K562 (cell line): ENCODE measurements around the gene CRABP1. TPM values are rescaled to one million over a fixed set of nuclear protein-coding genes. Genes with fewer than 3 reads are reported as not detected.

Source experiments
- BRD4 ChIP-seq: fragments of 200-600 bp; sonication (generic); IDR thresholded peaks from 2 replicates; pipeline ENCODE4 v1.6.1; 2017; ENCODE audit warnings: inconsistent platforms
- HDAC1 ChIP-seq, 2 experiments: fragments of 450-650 bp; IDR thresholded peaks; 2 replicates each; pipeline ENCODE4 v1.6.1; 2016 to 2017; ENCODE audit warnings: inconsistent platforms in 1 of 2, mild to moderate bottlenecking in 1 of 2, moderate library complexity in 1 of 2
- MBD1 ChIP-seq: fragments of 250-450 bp; sonication (Bioruptor Pico); IDR thresholded peaks from 2 replicates; pipeline ENCODE4 v1.8.0; 2022; ENCODE audit warnings: inconsistent platforms
- MITF ChIP-seq: IDR thresholded peaks from 2 replicates; pipeline ENCODE4 v1.6.1; 2014; ENCODE audit warnings: antibody characterized with exemption
- MLLT1 ChIP-seq, 2 experiments: fragments of 450-650 bp; IDR thresholded peaks; 2 replicates each; pipeline ENCODE4 v1.6.1; 2016
- POU5F1 ChIP-seq: fragments of 150-350 bp; IDR thresholded peaks from 2 replicates; pipeline ENCODE4 v1.6.1; 2014; ENCODE audit warnings: borderline replicate concordance, low read length, low read depth, mild to moderate bottlenecking; ENCODE audit not compliant: partially characterized antibody
- RBBP5 ChIP-seq: fragments of 200-600 bp; sonication (generic); IDR thresholded peaks from 2 replicates; pipeline ENCODE4 v1.6.1; 2012; ENCODE audit warnings: borderline replicate concordance, mild to moderate bottlenecking, low read length, control low read depth, inconsistent platforms; ENCODE audit not compliant: insufficient read depth, poor library complexity, severe bottlenecking
- RFX7 ChIP-seq: fragments of 250-450 bp; sonication (Bioruptor Pico); IDR thresholded peaks from 2 replicates; pipeline ENCODE4 v1.5.1; 2021; ENCODE audit warnings: mild to moderate bottlenecking
- TAF15 ChIP-seq: fragments of 200-400 bp; formaldehyde crosslinking; IDR thresholded peaks from 2 replicates; pipeline ENCODE4 v1.6.1; 2017; ENCODE audit warnings: mild to moderate bottlenecking, low read depth, low read length, moderate library complexity
- polyA plus RNA-seq, 8 experiments: library from polyadenylated mRNA; depleted of rRNA in 4 of 8; stranded (reverse) in 5 of 8; unstranded in 3 of 8; fragments of >200 nt; fragmentation: Nextera tagmentation in 2 of 8; fragmentation: Illumina TruSeq in 1 of 8; extraction: Ambion mirVana in 2 of 8; extraction: Trizol in 1 of 8; gene quantifications; 2 replicates each; pipeline versions ENCODE4 v1.2.1 to v1.2.3, GENCODE V29; 2011 to 2014; ENCODE audit warnings: inconsistent platforms in 1 of 8, missing spikeins in 1 of 8
- total RNA-seq, 7 experiments: library from RNA; depleted of rRNA in 6 of 7; stranded (reverse); fragments of >200 nt in 6 of 7; fragmentation: Illumina TruSeq in 2 of 7; extraction: Trizol in 2 of 7; gene quantifications; 2 replicates each; pipeline versions ENCODE4 v1.2.1 to v1.2.3, GENCODE V29; 2011 to 2021; ENCODE audit warnings: low replicate concordance in 1 of 7
- TF ChIP-seq, protein P1 (sequence below): fragments of 150-350 bp; IDR thresholded peaks from 2 replicates; pipeline ENCODE4 v1.6.1; 2014; ENCODE audit warnings: low read depth, mild to moderate bottlenecking, low read length, borderline replicate concordance
- TF ChIP-seq, protein P2 (sequence below): fragments of 450-650 bp; IDR thresholded peaks from 2 replicates; pipeline ENCODE4 v1.7.1; 2018; ENCODE audit warnings: mild to moderate bottlenecking, low read depth; ENCODE audit not compliant: partially characterized antibody

The CRABP1 gene
- total and polyA plus RNA-seq, 9 of the 15 experiments (the other 6 are each of a cell fraction or from before 2014, with no cell fraction given) = 0.60 TPM; not detected in 8

DNA sequence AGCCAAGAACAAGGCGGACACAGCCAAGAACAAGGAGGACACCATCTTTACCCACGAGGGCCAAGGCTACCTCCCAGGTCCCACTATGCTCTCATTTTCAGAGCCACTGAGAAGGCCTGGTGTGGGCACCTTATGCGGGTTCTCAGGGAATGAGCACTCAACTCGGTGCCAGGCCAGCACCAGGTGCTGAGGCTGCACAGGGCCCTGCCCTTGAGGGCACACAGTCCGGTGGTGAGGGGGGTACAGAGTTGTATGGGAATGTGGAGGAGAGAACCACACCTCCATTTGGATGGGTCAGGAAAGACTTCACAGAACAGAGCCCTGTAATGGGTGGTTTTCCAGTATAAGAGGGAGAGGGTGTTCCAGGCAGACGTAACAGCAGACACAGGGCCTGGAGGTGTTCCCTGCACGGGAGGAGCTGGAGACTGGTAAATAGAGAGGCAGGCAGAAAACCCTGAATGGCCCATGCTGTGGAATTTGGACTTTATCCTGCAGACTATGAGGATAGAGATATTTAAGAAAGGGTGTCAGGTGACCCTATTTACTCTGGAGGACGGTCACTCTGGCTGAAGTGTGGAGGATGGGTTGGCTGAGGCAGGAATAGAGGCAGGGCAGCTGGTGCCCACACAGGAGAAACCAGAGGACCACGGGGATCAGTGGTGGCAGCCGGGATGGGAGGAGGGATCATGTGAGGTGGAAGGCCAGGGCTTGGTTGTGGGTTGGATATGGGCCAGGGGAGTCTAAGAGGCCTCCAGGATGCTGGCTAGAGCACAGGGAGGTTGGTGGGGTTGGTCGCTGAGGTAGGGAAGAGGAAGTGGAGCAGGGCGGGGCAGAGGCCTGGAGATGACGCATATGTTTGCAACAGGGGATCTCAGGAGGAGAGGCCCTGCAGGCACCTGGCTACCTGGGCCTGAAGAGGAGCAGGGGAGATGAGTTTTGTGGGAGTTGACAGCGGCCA, 34.6 kb downstream of the CRABP1 start (continued):
- TF ChIP-seq MLLT1 (IDR thresholded peaks at IDR 0.05) (no peak), TAF15 (no peak), MITF (no peak), POU5F1 (no peak), HDAC1 (IDR thresholded peaks at IDR 0.05) (no peak), RFX7 (no peak), MBD1 (CRISPR knock-in tag) (no peak), BRD4 (no peak), RBBP5 (no peak)
- TF ChIP-seq, protein P1, sequence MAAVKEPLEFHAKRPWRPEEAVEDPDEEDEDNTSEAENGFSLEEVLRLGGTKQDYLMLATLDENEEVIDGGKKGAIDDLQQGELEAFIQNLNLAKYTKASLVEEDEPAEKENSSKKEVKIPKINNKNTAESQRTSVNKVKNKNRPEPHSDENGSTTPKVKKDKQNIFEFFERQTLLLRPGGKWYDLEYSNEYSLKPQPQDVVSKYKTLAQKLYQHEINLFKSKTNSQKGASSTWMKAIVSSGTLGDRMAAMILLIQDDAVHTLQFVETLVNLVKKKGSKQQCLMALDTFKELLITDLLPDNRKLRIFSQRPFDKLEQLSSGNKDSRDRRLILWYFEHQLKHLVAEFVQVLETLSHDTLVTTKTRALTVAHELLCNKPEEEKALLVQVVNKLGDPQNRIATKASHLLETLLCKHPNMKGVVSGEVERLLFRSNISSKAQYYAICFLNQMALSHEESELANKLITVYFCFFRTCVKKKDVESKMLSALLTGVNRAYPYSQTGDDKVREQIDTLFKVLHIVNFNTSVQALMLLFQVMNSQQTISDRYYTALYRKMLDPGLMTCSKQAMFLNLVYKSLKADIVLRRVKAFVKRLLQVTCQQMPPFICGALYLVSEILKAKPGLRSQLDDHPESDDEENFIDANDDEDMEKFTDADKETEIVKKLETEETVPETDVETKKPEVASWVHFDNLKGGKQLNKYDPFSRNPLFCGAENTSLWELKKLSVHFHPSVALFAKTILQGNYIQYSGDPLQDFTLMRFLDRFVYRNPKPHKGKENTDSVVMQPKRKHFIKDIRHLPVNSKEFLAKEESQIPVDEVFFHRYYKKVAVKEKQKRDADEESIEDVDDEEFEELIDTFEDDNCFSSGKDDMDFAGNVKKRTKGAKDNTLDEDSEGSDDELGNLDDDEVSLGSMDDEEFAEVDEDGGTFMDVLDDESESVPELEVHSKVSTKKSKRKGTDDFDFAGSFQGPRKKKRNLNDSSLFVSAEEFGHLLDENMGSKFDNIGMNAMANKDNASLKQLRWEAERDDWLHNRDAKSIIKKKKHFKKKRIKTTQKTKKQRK = no peak
- TF ChIP-seq, protein P2, sequence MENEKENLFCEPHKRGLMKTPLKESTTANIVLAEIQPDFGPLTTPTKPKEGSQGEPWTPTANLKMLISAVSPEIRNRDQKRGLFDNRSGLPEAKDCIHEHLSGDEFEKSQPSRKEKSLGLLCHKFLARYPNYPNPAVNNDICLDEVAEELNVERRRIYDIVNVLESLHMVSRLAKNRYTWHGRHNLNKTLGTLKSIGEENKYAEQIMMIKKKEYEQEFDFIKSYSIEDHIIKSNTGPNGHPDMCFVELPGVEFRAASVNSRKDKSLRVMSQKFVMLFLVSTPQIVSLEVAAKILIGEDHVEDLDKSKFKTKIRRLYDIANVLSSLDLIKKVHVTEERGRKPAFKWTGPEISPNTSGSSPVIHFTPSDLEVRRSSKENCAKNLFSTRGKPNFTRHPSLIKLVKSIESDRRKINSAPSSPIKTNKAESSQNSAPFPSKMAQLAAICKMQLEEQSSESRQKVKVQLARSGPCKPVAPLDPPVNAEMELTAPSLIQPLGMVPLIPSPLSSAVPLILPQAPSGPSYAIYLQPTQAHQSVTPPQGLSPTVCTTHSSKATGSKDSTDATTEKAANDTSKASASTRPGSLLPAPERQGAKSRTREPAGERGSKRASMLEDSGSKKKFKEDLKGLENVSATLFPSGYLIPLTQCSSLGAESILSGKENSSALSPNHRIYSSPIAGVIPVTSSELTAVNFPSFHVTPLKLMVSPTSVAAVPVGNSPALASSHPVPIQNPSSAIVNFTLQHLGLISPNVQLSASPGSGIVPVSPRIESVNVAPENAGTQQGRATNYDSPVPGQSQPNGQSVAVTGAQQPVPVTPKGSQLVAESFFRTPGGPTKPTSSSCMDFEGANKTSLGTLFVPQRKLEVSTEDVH = no peak
